GM12892 (cell line): ENCODE data around the gene KDM1B.
A peak's percentile ranks its signal among the peaks of the same experiment; 100 is the strongest.

ENCODE experiments used
- DNase-seq: peaks from one replicate; pipeline ENCODE4 v3.0.0; 2011; ENCODE audit not compliant: insufficient read length
- FAIRE-seq: peaks from 2 replicates; lab custom pipeline; 2011; peaks lifted over from hg19 to GRCh38; lab: Jason Lieb, UNC
- POLR2A ChIP-seq: IDR thresholded peaks from 2 replicates; pipeline ENCODE4 v1.6.1; 2011; ENCODE audit warnings: low read depth, low read length, control low read depth
- POLR2AphosphoS5 ChIP-seq: IDR thresholded peaks from 2 replicates; pipeline ENCODE4 v1.6.1; 2011; ENCODE audit warnings: low read depth, low read length, control low read depth
- TAF1 ChIP-seq: IDR thresholded peaks from 2 replicates; pipeline ENCODE4 v1.6.1; 2011; ENCODE audit warnings: low read depth, mild to moderate bottlenecking, control low read depth, low read length, borderline replicate concordance

The KDM1B gene

GRCh38 chr6:18260448-18261106 lies 105.4 kb downstream of the KDM1B start:
- TF ChIP-seq POLR2A (no peak), TAF1 (no peak), POLR2AphosphoS5 (no peak; the same call in 1 of the 2 replicates)
- DNase-seq (no peak), FAIRE-seq (peak; percentile 77)

GRCh38 chr6:18261877-18262276 lies 106.7 kb downstream of the KDM1B start:
- FAIRE-seq (no peak), DNase-seq (no peak)
- TF ChIP-seq TAF1 = no peak
- no peak for TF ChIP-seq POLR2AphosphoS5
- no peak for TF ChIP-seq POLR2A

GRCh38 chr6:18262702-18263417 lies 107.6 kb downstream of the KDM1B start:
- DNase-seq = peak; percentile 30
- TF ChIP-seq TAF1 = peak; percentile 43; the same call in 1 of the 2 replicates
- TF ChIP-seq POLR2A = peak; percentile 38; the same call in 1 of the 2 replicates
- no peak for TF ChIP-seq POLR2AphosphoS5
- peak; percentile 92 for FAIRE-seq

- no peak for TF ChIP-seq TAF1
- 0 out of 2 replicates have a peak, but pooled peaks have one; percentile 31 for TF ChIP-seq POLR2A
- peak; percentile 33; the same call in 1 of the 2 replicates for TF ChIP-seq POLR2AphosphoS5
- no peak for FAIRE-seq
- DNase-seq = no peak
Measured at GRCh38 chr6:18263418-18264218, 108.4 kb downstream of the KDM1B start.

GRCh38 chr6:18264219-18264922 lies 109.1 kb downstream of the KDM1B start, which contains the start of gene DEK:
Gene DEK (minus strand): TSS chr6:18264530. CDS start chr6:18263987, 543 bp downstream.
- peak; percentile 51 for FAIRE-seq
- peak; percentile 53 for DNase-seq
- TF ChIP-seq TAF1 = no peak
- 0 out of 2 replicates have a peak, but pooled peaks have one; percentile 15 for TF ChIP-seq POLR2AphosphoS5
- peak; percentile 61 for TF ChIP-seq POLR2A

- no peak for DNase-seq
- TF ChIP-seq TAF1 = no peak
- no peak for TF ChIP-seq POLR2A
- no peak for TF ChIP-seq POLR2AphosphoS5
- no peak for FAIRE-seq
Measured at GRCh38 chr6:18264923-18265377, 109.7 kb downstream of the KDM1B start.

- no peak for TF ChIP-seq TAF1
- no peak for TF ChIP-seq POLR2AphosphoS5
- no peak for TF ChIP-seq POLR2A
- DNase-seq (no peak), FAIRE-seq (no peak)
Measured at GRCh38 chr6:18265787-18266522, 110.7 kb downstream of the KDM1B start.

- DNase-seq (no peak), FAIRE-seq (no peak)
- TF ChIP-seq POLR2A (no peak), TAF1 (no peak), POLR2AphosphoS5 (no peak)
Measured at GRCh38 chr6:18266523-18266912, 111.3 kb downstream of the KDM1B start.

- TF ChIP-seq POLR2A = no peak
- TF ChIP-seq POLR2AphosphoS5 = no peak
- TF ChIP-seq TAF1 = no peak
- FAIRE-seq (no peak), DNase-seq (no peak)
Measured at GRCh38 chr6:18268066-18268465, 112.8 kb downstream of the KDM1B start.

GRCh38 chr6:18269253-18269652 lies 114.0 kb downstream of the KDM1B start:
- no peak for TF ChIP-seq TAF1
- TF ChIP-seq POLR2AphosphoS5 = no peak
- TF ChIP-seq POLR2A = no peak
- DNase-seq (no peak), FAIRE-seq (no peak)
